Neural progenitor cell (in vitro differentiated cells): ENCODE measurements around the gene CAMK1D. TPM values are rescaled to one million over a fixed set of nuclear protein-coding genes. Genes with fewer than 3 reads are reported as not detected.

Source experiments
- DNase-seq: peaks from one replicate; pipeline ENCODE4 v3.0.0-alpha.2; 2016; ENCODE audit warnings: low spot score
- H2AFZ ChIP-seq: fragments of 200-600 bp; sonication (generic); replicated peaks from 2 replicates; pipeline ENCODE4 v1.6.1; 2016; ENCODE audit warnings: antibody characterized with exemption
- H3F3A ChIP-seq: fragments of 200-600 bp; sonication (generic); 2 replicates; pipeline ENCODE4 v1.6.1; 2016; ENCODE audit warnings: antibody characterized with exemption, low read depth
- H3K27ac ChIP-seq: fragments of 200-600 bp; sonication (generic); 2 replicates; pipeline ENCODE4 v1.5.1; 2016; ENCODE audit warnings: mild to moderate bottlenecking
- H3K27me3 ChIP-seq: fragments of 200-600 bp; sonication (generic); 2 replicates; pipeline ENCODE4 v1.6.1; 2016; ENCODE audit warnings: mild to moderate bottlenecking, moderate library complexity
- H3K36me3 ChIP-seq: fragments of 200-600 bp; sonication (generic); 2 replicates; pipeline ENCODE4 v1.5.1; 2016
- H3K4me1 ChIP-seq: fragments of 200-600 bp; sonication (generic); 2 replicates; pipeline ENCODE4 v1.6.1; 2016; ENCODE audit warnings: mixed run types
- H3K4me2 ChIP-seq: fragments of 200-600 bp; sonication (generic); 2 replicates; pipeline ENCODE4 v1.6.1; 2016
- H3K4me3 ChIP-seq: fragments of 200-600 bp; sonication (generic); 2 replicates; pipeline ENCODE4 v1.5.1; 2016
- H3K79me2 ChIP-seq: fragments of 200-600 bp; sonication (generic); 2 replicates; pipeline ENCODE4 v1.6.1; 2016; ENCODE audit warnings: low read depth
- H3K9ac ChIP-seq: fragments of 200-600 bp; sonication (generic); 2 replicates; pipeline ENCODE4 v1.6.1; 2016
- H3K9me3 ChIP-seq: fragments of 200-600 bp; sonication (generic); 2 replicates; pipeline ENCODE4 v1.5.1; 2016; ENCODE audit warnings: low read depth
- H4K20me1 ChIP-seq: fragments of 200-600 bp; sonication (generic); 2 replicates; pipeline ENCODE4 v1.6.1; 2016; ENCODE audit warnings: low read depth
- H3K27ac Mint-ChIP-seq: 3 replicates; pipeline ENCODE4 v1.8.0; 2021; ENCODE audit warnings: mixed read lengths
- H3K27me3 Mint-ChIP-seq: 2 replicates; pipeline ENCODE4 v1.8.0; 2022; ENCODE audit warnings: low read depth, mild to moderate bottlenecking, inconsistent platforms, moderate library complexity, mixed read lengths; ENCODE audit not compliant: insufficient read depth
- H3K36me3 Mint-ChIP-seq: 3 replicates; pipeline ENCODE4 v1.8.0; 2021; ENCODE audit warnings: mixed read lengths
- H3K4me1 Mint-ChIP-seq: 3 replicates; pipeline ENCODE4 v1.8.0; 2021; ENCODE audit warnings: mixed read lengths
- H3K4me3 Mint-ChIP-seq: 3 replicates; pipeline ENCODE4 v1.8.0; 2021; ENCODE audit warnings: mild to moderate bottlenecking, moderate library complexity, mixed read lengths
- H3K9me3 Mint-ChIP-seq: 3 replicates; pipeline ENCODE4 v1.8.0; 2020; ENCODE audit warnings: mixed read lengths
- EZH2 ChIP-seq: fragments of 200-600 bp; sonication (generic); IDR thresholded peaks from 2 replicates; pipeline ENCODE4 v1.6.1; 2017; ENCODE audit warnings: antibody characterized with exemption, mild to moderate bottlenecking, moderate library complexity
- EZH2phosphoT487 ChIP-seq: fragments of 200-600 bp; sonication (generic); IDR thresholded peaks from 2 replicates; pipeline ENCODE4 v1.6.1; 2017; ENCODE audit warnings: antibody characterized with exemption
- total RNA-seq: library from RNA; depleted of rRNA; stranded (reverse); fragments of >200 nt; gene quantifications from 2 replicates; pipeline ENCODE4 v1.2.3, GENCODE V29; 2015; ENCODE audit warnings: low replicate concordance
- TF ChIP-seq, protein P1 (sequence below): fragments of 200-600 bp; sonication (generic); IDR thresholded peaks from 2 replicates; pipeline ENCODE4 v1.5.1; 2017; ENCODE audit warnings: antibody characterized with exemption, mild to moderate bottlenecking

Gene CAMK1D
- total RNA-seq, 1 donor from 2014 or later: 7.6 TPM

DNA sequence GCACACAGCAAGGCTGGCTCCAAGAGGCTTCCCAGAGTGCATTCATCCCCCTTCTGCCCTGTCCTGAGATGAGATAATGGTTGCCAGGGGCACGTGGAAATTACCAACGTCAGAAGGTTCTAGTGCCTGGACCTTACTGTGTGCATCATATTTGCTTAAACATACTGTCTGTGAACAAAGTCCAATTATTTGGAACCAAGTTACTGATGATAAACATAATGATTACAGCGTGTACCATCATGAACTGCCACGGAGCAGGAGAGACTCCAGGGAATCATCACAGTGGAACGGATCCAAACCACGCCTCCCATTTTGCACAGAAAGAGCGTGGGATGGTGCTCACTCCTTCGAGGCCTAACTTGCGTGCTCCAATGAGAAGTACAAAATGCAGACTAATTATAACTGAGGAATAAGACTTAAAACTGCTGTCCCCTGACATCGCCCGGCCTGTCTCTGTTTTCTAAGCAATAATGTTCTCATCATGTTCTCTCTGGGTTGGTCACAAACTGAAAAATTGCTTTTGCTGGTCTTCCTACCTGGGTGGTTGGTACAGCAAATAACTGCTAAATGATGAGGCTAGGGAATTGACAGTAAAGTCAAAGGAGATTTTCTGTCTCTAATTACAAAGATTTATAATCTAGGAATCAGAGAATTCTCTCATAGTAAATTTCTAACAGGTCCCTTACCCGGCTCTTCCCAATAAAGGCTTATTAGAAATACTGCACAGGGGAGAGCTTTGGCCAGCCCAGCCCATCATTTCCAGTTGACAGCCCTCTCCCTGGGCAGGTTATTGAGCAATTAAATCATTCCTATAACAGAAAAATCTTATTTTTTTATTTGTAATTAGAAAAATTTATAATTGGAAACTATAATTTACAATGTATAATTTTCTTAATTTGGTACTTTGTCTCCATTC, 182.2 kb downstream of the CAMK1D start:
- Histone ChIP-seq H3K4me1 (no peaks in the 10 kb centered on the region), H3K4me2 (no peak overlapping the region), H3K79me2 (no peaks in the 10 kb centered on the region), H3K9ac (no peak overlapping the region), H3F3A (no peaks in the 10 kb centered on the region), H3K9me3 (no peaks in the 10 kb centered on the region), H4K20me1 (no peaks in the 10 kb centered on the region), H3K36me3 (no peaks in the 10 kb centered on the region), H3K27me3 (no peaks in the 10 kb centered on the region), H3K4me3 (no peak overlapping the region), H2AFZ (no peak overlapping the region), H3K27ac (no peak overlapping the region)
- DNase-seq: no peak
- no peak overlapping the region for H3K27ac Mint-ChIP-seq
- no peaks in the 10 kb centered on the region for H3K27me3 Mint-ChIP-seq
- TF ChIP-seq, protein P1, sequence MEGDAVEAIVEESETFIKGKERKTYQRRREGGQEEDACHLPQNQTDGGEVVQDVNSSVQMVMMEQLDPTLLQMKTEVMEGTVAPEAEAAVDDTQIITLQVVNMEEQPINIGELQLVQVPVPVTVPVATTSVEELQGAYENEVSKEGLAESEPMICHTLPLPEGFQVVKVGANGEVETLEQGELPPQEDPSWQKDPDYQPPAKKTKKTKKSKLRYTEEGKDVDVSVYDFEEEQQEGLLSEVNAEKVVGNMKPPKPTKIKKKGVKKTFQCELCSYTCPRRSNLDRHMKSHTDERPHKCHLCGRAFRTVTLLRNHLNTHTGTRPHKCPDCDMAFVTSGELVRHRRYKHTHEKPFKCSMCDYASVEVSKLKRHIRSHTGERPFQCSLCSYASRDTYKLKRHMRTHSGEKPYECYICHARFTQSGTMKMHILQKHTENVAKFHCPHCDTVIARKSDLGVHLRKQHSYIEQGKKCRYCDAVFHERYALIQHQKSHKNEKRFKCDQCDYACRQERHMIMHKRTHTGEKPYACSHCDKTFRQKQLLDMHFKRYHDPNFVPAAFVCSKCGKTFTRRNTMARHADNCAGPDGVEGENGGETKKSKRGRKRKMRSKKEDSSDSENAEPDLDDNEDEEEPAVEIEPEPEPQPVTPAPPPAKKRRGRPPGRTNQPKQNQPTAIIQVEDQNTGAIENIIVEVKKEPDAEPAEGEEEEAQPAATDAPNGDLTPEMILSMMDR: no peak
- H3K4me3 Mint-ChIP-seq: no peak overlapping the region
- peaks cover 5% of the 10 kb centered on the region for H3K9me3 Mint-ChIP-seq
- H3K4me1 Mint-ChIP-seq: no peaks in the 10 kb centered on the region
- no peaks in the 10 kb centered on the region for H3K36me3 Mint-ChIP-seq

DNA sequence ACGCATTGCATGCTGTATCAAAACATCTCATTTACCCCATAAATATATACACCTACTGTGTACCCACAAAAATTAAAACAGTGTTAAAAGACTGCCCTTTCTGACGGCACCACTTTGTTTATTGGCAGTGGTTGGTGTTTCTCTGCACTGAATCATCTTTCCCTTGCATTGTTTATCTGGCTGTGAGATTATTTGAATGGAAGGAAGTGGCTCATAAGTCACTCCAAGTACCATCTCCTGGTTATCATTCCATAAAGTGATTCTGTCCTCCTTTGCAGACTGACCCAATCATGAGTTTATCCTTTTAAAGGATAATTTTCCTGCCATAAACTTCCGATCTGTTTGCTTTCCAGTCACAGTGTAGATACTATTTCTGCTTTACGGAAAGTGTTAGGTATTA, 183.8 kb downstream of the CAMK1D start:
- Mint-ChIP-seq H3K4me1 (peaks cover 4% of the 10 kb centered on the region), H3K4me3 (no peak overlapping the region), H3K27ac (no peak overlapping the region), H3K36me3 (no peaks in the 10 kb centered on the region), H3K27me3 (no peaks in the 10 kb centered on the region), H3K9me3 (peaks cover 5% of the 10 kb centered on the region)
- TF ChIP-seq EZH2: no peak
- no peak for TF ChIP-seq EZH2phosphoT487
- TF ChIP-seq, protein P1: no peak
- no peaks in the 10 kb centered on the region for H3K4me1 ChIP-seq
- H2AFZ ChIP-seq: no peak overlapping the region
- no peaks in the 10 kb centered on the region for H3K27me3 ChIP-seq
- H4K20me1 ChIP-seq: no peaks in the 10 kb centered on the region
- no peaks in the 10 kb centered on the region for H3K79me2 ChIP-seq
- H3K27ac ChIP-seq: no peak overlapping the region
- no peaks in the 10 kb centered on the region for H3K9me3 ChIP-seq
- H3K4me2 ChIP-seq: no peak overlapping the region
- no peak for DNase-seq
- no peak overlapping the region for H3K9ac ChIP-seq
- no peaks in the 10 kb centered on the region for H3F3A ChIP-seq
- H3K36me3 ChIP-seq: no peaks in the 10 kb centered on the region
- no peak overlapping the region for H3K4me3 ChIP-seq

DNA sequence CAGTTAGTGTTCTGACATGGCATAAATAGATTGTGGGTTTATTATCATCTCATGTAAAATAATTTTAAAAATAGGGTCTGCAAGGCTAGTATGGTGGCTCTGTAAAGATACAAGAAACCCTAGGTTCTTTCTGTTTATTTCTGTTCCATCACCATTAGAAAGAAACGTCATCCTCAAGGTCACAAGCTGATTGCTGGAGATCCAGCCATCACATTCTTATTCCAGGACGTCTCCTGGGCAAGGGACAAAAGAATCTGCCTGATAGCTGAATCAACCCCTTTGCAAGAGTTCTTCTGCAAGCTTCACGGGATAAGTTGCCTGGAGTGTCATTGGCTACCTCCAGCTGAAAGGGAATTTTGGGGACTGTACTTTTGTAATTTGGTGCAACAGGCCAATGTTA, 184.4 kb downstream of the CAMK1D start:
- Mint-ChIP-seq H3K4me3 (no peak overlapping the region), H3K27ac (no peak overlapping the region), H3K4me1 (peaks cover 9% of the 10 kb centered on the region), H3K36me3 (no peaks in the 10 kb centered on the region), H3K9me3 (peaks cover 3% of the 10 kb centered on the region), H3K27me3 (no peaks in the 10 kb centered on the region)
- H3K9me3 ChIP-seq: no peaks in the 10 kb centered on the region
- no peak overlapping the region for H2AFZ ChIP-seq
- H3F3A ChIP-seq: no peaks in the 10 kb centered on the region
- H3K79me2 ChIP-seq: no peaks in the 10 kb centered on the region
- H3K27ac ChIP-seq: no peak overlapping the region
- no peaks in the 10 kb centered on the region for H3K36me3 ChIP-seq
- H3K4me2 ChIP-seq: no peak overlapping the region
- H3K4me3 ChIP-seq: no peak overlapping the region
- no peaks in the 10 kb centered on the region for H3K27me3 ChIP-seq
- H3K9ac ChIP-seq: no peak overlapping the region
- TF ChIP-seq, protein P1: no peak
- TF ChIP-seq EZH2phosphoT487 (no peak), EZH2 (no peak)
- no peaks in the 10 kb centered on the region for H3K4me1 ChIP-seq
- no peak for DNase-seq
- no peaks in the 10 kb centered on the region for H4K20me1 ChIP-seq
